ENCODE data around the gene CCDC34.

DNA sequence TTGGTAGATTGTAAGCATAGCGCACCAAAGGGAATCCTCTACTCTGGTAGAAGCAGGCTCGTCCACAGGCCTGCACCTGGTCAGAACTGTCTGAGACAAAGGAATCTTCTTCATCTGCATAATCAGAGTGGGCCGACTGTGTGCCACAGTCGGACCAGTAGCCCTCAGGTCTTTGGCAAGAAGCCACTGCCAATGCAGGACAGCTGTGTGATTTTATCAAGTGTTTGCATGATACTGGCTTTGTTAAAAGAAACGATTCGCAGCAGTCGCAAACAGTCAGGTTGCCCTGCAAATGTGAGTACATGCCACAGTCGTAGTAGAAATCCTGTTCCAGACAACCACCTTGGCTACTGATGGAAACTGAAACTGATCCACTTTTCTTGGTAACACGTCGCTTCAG is 4.9 kb upstream of the CCDC34 start:
- TF ChIP-seq, protein P1, sequence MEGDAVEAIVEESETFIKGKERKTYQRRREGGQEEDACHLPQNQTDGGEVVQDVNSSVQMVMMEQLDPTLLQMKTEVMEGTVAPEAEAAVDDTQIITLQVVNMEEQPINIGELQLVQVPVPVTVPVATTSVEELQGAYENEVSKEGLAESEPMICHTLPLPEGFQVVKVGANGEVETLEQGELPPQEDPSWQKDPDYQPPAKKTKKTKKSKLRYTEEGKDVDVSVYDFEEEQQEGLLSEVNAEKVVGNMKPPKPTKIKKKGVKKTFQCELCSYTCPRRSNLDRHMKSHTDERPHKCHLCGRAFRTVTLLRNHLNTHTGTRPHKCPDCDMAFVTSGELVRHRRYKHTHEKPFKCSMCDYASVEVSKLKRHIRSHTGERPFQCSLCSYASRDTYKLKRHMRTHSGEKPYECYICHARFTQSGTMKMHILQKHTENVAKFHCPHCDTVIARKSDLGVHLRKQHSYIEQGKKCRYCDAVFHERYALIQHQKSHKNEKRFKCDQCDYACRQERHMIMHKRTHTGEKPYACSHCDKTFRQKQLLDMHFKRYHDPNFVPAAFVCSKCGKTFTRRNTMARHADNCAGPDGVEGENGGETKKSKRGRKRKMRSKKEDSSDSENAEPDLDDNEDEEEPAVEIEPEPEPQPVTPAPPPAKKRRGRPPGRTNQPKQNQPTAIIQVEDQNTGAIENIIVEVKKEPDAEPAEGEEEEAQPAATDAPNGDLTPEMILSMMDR (IDR thresholded peaks at IDR 0.05): no peak
- TF ChIP-seq POLR2A (IDR thresholded peaks at IDR 0.05): no peak

All from esophagus squamous epithelium (tissue), 4 donors.